A549 treated with Mapracorat at 1 μM for 4 hours (cell line): ENCODE data around the gene RGP1. TPM values are rescaled to one million over a fixed set of nuclear protein-coding genes. Genes with fewer than 3 reads are reported as not detected.

Experiments
- total RNA-seq: library from RNA; stranded (reverse); fragments of 200-300 nt; extraction: Qiagen RNA extraction; gene quantifications from 5 replicates; pipeline ENCODE4 v1.2.3, GENCODE V29; 2022

Gene RGP1, protein sequence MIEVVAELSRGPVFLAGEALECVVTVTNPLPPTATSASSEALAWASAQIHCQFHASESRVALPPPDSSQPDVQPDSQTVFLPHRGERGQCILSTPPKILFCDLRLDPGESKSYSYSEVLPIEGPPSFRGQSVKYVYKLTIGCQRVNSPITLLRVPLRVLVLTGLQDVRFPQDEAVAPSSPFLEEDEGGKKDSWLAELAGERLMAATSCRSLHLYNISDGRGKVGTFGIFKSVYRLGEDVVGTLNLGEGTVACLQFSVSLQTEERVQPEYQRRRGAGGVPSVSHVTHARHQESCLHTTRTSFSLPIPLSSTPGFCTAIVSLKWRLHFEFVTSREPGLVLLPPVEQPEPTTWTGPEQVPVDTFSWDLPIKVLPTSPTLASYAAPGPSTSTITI
- 12.2 to 16.2 TPM (median 15.3 TPM) in 5 replicates for total RNA-seq

DNA sequence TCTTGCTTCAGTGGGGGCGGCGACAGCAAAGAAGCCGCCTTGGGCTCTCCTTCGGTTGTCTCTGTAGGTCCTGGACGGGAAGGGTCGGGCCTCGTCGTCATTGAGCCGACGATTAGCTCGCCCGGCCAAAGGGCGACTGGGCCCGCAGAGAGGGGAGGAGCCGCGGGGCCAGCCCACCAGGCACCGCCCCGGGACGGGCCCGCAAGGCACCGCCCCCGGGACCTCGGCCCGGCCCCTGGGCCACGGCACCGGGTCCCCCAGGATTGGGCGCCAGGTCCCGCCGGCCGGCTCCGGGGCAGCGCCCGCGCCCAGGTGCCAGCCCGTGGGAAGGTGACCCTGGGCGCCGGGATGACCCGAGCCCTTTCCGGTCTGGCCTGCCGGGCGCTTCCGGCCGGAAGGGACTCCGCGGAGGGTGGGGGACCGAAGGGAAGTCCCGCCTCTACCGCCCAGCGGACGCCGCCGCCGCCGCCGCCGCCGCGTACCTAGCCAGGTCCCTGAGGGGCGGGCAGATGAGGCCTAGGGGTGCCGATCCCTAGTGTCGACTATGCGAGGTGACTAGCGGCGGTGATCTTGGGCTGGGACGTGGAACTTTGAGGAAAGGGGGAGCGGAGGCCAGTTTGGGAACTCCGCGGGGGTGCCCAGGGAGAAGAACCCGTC lies at the start of gene RGP1, which contains the start of gene GBA2:
Gene RGP1 (plus strand): TSS at position 430 of the 657 bp plus-strand sequence. CDS start 469 bp downstream, outside the sequence.
Gene GBA2 (minus strand): TSS at position 371 of the 657 bp plus-strand sequence. CDS start 524 bp downstream, outside the sequence.

DNA sequence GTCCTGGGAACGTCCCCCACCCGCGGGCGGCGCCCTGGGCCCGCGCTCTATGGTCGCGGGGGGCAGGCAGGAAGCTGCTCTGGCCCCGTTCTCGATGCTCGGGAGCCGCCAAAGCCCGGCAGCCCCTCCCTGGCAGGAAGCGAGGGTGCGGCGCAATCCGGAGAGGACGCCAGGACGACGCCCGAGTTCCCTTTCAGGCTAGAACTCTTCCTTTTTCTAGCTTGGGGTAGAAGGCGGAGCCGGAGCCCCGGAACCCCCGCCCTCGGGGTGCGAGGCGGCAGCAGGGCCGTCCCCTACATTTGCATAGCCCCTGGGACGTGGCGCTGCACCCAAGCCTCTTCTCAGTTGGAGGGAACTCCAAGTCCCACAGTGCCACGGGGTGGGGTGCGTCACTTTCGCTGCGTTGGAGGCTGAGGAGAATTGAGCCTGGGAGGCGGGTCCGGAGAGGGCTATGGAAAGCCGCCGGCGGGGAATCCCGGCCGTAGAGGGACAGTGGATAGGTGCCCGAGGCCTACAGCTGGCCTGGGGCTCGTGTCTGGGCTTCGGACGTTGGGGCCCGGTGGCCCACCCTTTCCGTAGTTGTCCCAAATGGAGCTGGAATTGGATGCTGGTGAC lies 16.8 kb upstream of the RGP1 start, which contains the start of the genes CREB3 and TLN1:
Gene CREB3 (plus strand): TSS at position 482 of the 615 bp plus-strand sequence. CDS start 107 bp downstream, at position 589.
Gene TLN1 (minus strand): TSS at position 11 of the 615 bp plus-strand sequence. CDS start 6,501 bp downstream, outside the sequence.

DNA sequence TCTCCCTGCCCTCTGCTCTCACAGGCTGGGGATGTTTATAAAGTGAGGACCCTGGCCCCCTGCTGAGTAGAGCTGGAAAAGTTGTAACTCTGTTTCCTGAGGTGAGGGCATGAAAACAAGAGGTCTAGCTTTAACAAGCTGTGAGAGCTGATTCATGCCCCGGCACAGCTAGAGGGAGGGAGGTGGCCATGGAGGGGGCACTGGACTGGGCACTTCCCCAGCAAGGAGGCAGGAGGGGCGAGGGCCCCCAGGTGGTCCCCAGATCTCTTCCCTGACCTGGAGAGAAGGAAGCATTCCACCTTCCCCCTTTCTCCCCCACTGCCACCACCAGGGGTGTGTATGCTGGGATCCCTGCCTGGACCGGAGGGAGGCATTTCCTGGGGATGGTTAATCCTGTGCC lies 5.2 kb downstream of the RGP1 start, which contains the start of gene MSMP:
Gene MSMP (minus strand): TSS at position 13 of the 400 bp plus-strand sequence. CDS start 147 bp downstream, outside the sequence.

DNA sequence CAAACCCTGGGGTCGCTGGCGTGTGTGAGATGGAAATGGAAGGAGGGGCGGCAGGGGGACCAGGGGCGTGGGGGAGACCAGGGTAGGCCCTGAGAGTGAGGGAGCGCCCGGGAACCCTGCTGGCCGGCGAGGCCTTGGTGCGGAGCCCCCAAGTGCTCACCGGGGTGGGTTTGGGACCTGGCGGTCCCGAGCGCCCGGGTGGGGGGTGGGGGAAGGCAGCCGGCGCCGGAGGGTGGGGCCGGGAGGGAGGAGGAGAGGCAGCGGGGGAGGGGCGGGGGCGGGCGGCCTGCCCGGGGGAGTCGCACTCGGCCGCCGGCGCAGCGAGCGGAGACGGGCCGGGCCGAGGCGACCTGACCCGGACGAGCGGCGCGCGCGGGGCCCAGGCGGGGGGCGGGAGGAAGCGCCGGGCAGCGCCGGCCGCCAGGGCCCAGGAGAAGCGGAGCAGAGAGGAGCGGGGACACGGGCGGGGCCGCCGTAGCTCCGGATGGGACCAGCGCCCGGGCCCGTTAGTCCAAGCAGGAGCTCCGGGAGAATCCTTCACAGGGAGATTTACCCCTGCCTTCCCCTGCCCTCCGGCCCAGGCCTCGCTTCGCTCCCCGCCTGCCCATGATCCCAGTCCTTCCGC lies 42.3 kb downstream of the RGP1 start, which contains the start of gene NPR2:
Gene NPR2 (plus strand): TSS at position 295 of the 625 bp plus-strand sequence. CDS start 818 bp downstream, outside the sequence.

Other genes starting within 250 kb of the RGP1 start
- gene TESK1, start 144.0 kb upstream of the RGP1 start, total RNA-seq = 25.8 to 30.3 TPM (median 29.8 TPM) in 5 replicates
- gene CD72, start 130.9 kb upstream of the RGP1 start, total RNA-seq = 0.14 to 0.36 TPM (median 0.23 TPM) in 3 of 5 replicates, not detected in the others
- gene SIT1, start 98.4 kb upstream of the RGP1 start, total RNA-seq = not detected in 5 replicates
- gene RMRP, start 91.3 kb upstream of the RGP1 start, total RNA-seq = 8.1 to 20.9 TPM (median 15.0 TPM) in 4 of 5 replicates, not detected in the other
- 25.1 to 32.0 TPM (median 29.7 TPM) in 5 replicates for gene CCDC107, start 91.0 kb upstream of the RGP1 start, total RNA-seq
- gene ARHGEF39, start 84.1 kb upstream of the RGP1 start, total RNA-seq = 13.3 to 18.5 TPM (median 16.1 TPM) in 5 replicates
- 4.2 to 8.9 TPM (median 6.4 TPM) in 5 replicates for gene CA9, start 75.4 kb upstream of the RGP1 start, total RNA-seq
- 632 to 703 TPM (median 690 TPM) in 5 replicates for gene TPM2, start 59.4 kb upstream of the RGP1 start, total RNA-seq
- gene TLN1, start 17.1 kb upstream of the RGP1 start, total RNA-seq = 115 to 134 TPM (median 121 TPM) in 5 replicates
- gene CREB3, start 16.6 kb upstream of the RGP1 start, total RNA-seq = 57.0 to 61.1 TPM (median 57.9 TPM) in 5 replicates
- gene GBA2, start 59 bp upstream of the RGP1 start, total RNA-seq = 28.0 to 39.6 TPM (median 34.5 TPM) in 5 replicates
- gene MSMP, start 5.0 kb downstream of the RGP1 start, total RNA-seq = not detected in 5 replicates
- 4.8 to 6.6 TPM (median 5.5 TPM) in 5 replicates for gene NPR2, start 42.3 kb downstream of the RGP1 start, total RNA-seq
- gene SPAG8, start 63.0 kb downstream of the RGP1 start, total RNA-seq = 0.34 to 0.74 TPM (median 0.56 TPM) in 5 replicates
- 72.1 to 115 TPM (median 100 TPM) in 5 replicates for gene HINT2, start 65.8 kb downstream of the RGP1 start, total RNA-seq
- gene FAM221B, start 79.4 kb downstream of the RGP1 start, total RNA-seq = not detected in 5 replicates
- 2.0 to 4.0 TPM (median 3.5 TPM) in 5 replicates for gene TMEM8B, start 79.9 kb downstream of the RGP1 start, total RNA-seq
- not detected in 5 replicates for gene OR13J1, start 121.1 kb downstream of the RGP1 start, total RNA-seq
- gene HRCT1, start 156.9 kb downstream of the RGP1 start, total RNA-seq = 0.32 to 0.51 TPM (median 0.40 TPM) in 5 replicates
- gene SPAAR, start 160.2 kb downstream of the RGP1 start, total RNA-seq = 0.13 TPM in 1 of 5 replicates, not detected in the others
- not detected in 5 replicates for gene OR2S2, start 208.9 kb downstream of the RGP1 start, total RNA-seq